Progenitor cell of endocrine pancreas (in vitro differentiated cells): ENCODE results near the gene STN1. TPM values are rescaled to one million over a fixed set of nuclear protein-coding genes. Genes with fewer than 3 reads are reported as not detected.

Experiments used
- DNase-seq: peaks from one replicate; pipeline ENCODE4 v3.0.0; 2021; ENCODE audit warnings: low spot score; ENCODE audit not compliant: unreplicated experiment
- H3K27ac Mint-ChIP-seq: 2 replicates; pipeline ENCODE4 v1.8.0; 2021; ENCODE audit warnings: mild to moderate bottlenecking, moderate library complexity, mixed read lengths
- H3K27me3 Mint-ChIP-seq: 2 replicates; pipeline ENCODE4 v1.8.0; 2021; ENCODE audit warnings: mixed read lengths
- H3K36me3 Mint-ChIP-seq: 2 replicates; pipeline ENCODE4 v1.8.0; 2022; ENCODE audit warnings: mixed read lengths; ENCODE audit not compliant: insufficient read depth
- H3K4me1 Mint-ChIP-seq: 2 replicates; pipeline ENCODE4 v1.8.0; 2021; ENCODE audit warnings: low read depth, mixed read lengths
- H3K4me3 Mint-ChIP-seq: 2 replicates; pipeline ENCODE4 v1.8.0; 2021; ENCODE audit warnings: low read depth, mild to moderate bottlenecking, moderate library complexity, mixed read lengths
- H3K9me3 Mint-ChIP-seq: 2 replicates; pipeline ENCODE4 v1.8.0; 2021; ENCODE audit warnings: low read depth, mixed read lengths
- CTCF ChIP-seq: fragments of 200-600 bp; sonication (generic); IDR thresholded peaks from one replicate; pipeline ENCODE4 v1.5.0; 2021; ENCODE audit warnings: antibody characterized with exemption, mild to moderate bottlenecking; ENCODE audit not compliant: unreplicated experiment
- total RNA-seq: library from RNA; stranded (reverse); gene quantifications from 2 replicates; pipeline ENCODE4 v1.2.1, GENCODE V29; 2021

Gene STN1
- total RNA-seq, 1 donor from 2014 or later = 13.6 TPM

GRCh38 chr10:103871006-103871405 is 47.0 kb downstream of the STN1 start:
- no peak overlapping the region for H3K27ac Mint-ChIP-seq
- H3K9me3 Mint-ChIP-seq = peaks cover 1% of the 10 kb centered on the region
- H3K27me3 Mint-ChIP-seq = peaks cover 2% of the 10 kb centered on the region
- H3K4me3 Mint-ChIP-seq = no peak overlapping the region
- no peak for TF ChIP-seq CTCF
- no peaks in the 10 kb centered on the region for H3K36me3 Mint-ChIP-seq
- DNase-seq = no peak
- H3K4me1 Mint-ChIP-seq = peaks cover 2% of the 10 kb centered on the region

GRCh38 chr10:103870516-103870915 is 47.5 kb downstream of the STN1 start:
- peaks cover 5% of the 10 kb centered on the region for H3K9me3 Mint-ChIP-seq
- no peak for TF ChIP-seq CTCF
- H3K27ac Mint-ChIP-seq = no peak overlapping the region
- no peak overlapping the region for H3K4me3 Mint-ChIP-seq
- H3K36me3 Mint-ChIP-seq = no peaks in the 10 kb centered on the region
- peaks cover 2% of the 10 kb centered on the region for H3K4me1 Mint-ChIP-seq
- peaks cover 2% of the 10 kb centered on the region for H3K27me3 Mint-ChIP-seq
- DNase-seq = no peak

GRCh38 chr10:103869336-103869735 is 48.6 kb downstream of the STN1 start:
- peaks cover 15% of the 10 kb centered on the region for H3K9me3 Mint-ChIP-seq
- H3K36me3 Mint-ChIP-seq = peaks cover 1% of the 10 kb centered on the region
- peaks cover 2% of the 10 kb centered on the region for H3K27me3 Mint-ChIP-seq
- DNase-seq = no peak
- no peak overlapping the region for H3K4me3 Mint-ChIP-seq
- H3K27ac Mint-ChIP-seq = no peak overlapping the region
- no peak for TF ChIP-seq CTCF
- H3K4me1 Mint-ChIP-seq = no peaks in the 10 kb centered on the region

GRCh38 chr10:103868200-103868599 is 49.8 kb downstream of the STN1 start:
- no peak for TF ChIP-seq CTCF
- Mint-ChIP-seq H3K4me1 (no peaks in the 10 kb centered on the region), H3K9me3 (peaks cover 18% of the 10 kb centered on the region), H3K27me3 (peaks cover 2% of the 10 kb centered on the region), H3K36me3 (peaks cover 1% of the 10 kb centered on the region), H3K27ac (no peak overlapping the region), H3K4me3 (no peak overlapping the region)
- DNase-seq = no peak

- no peak overlapping the region for H3K4me3 Mint-ChIP-seq
- no peak for DNase-seq
- no peaks in the 10 kb centered on the region for H3K27me3 Mint-ChIP-seq
- no peak overlapping the region for H3K27ac Mint-ChIP-seq
- peaks cover 1% of the 10 kb centered on the region for H3K36me3 Mint-ChIP-seq
- H3K4me1 Mint-ChIP-seq = peaks cover 21% of the 10 kb centered on the region
- no peak for TF ChIP-seq CTCF
- H3K9me3 Mint-ChIP-seq = peaks cover 18% of the 10 kb centered on the region
Observed at GRCh38 chr10:103861505-103861904, 56.5 kb downstream of the STN1 start.
